Mucosa of descending colon (tissue), 3 donors: ENCODE results near the gene SLMAP. TPM values are rescaled to one million over a fixed set of nuclear protein-coding genes. Genes with fewer than 3 reads are reported as not detected.

Source experiments
- ATAC-seq: fragments of 200-7000 bp; cut with Tn5 transposase; one replicate; pipeline ENCODE4 v1.9.1; 2020; ENCODE audit warnings: mild to moderate bottlenecking, moderate library complexity
- DNase-seq, 3 donors: peaks; one replicate each; pipeline ENCODE4 v3.0.0-alpha.2; 2020
- H3K36me3 ChIP-seq: fragments of 200-600 bp; one replicate; pipeline ENCODE4 v1.8.0; 2021; ENCODE audit warnings: low read depth, mild to moderate bottlenecking
- H3K4me1 ChIP-seq: fragments of 200-600 bp; one replicate; pipeline ENCODE4 v1.8.0; 2021; ENCODE audit warnings: low read depth, mild to moderate bottlenecking
- H3K4me3 ChIP-seq: fragments of 200-600 bp; one replicate; pipeline ENCODE4 v1.8.0; 2021; ENCODE audit warnings: mild to moderate bottlenecking
- H3K9me3 ChIP-seq: fragments of 200-600 bp; one replicate; pipeline ENCODE4 v1.8.0; 2021; ENCODE audit warnings: mild to moderate bottlenecking
- CTCF ChIP-seq: fragments of 200-600 bp; IDR thresholded peaks from one replicate; pipeline ENCODE4 v1.8.0; 2022; ENCODE audit warnings: antibody characterized with exemption, mild to moderate bottlenecking
- intact Hi-C, 2 donors: fragments of 100-400 bp; cut with DNase I in 1 of 2; cut with micrococcal nuclease in 1 of 2; formaldehyde crosslinking; loops; one replicate each; pipeline versions ENCODE4 v1.11.0 to v1.11.1; 2022; cut with DNase I, micrococcal nuclease
- total RNA-seq, 3 donors: library from RNA; stranded (reverse); fragmentation: NEBNext Ultra II Directional in 2 of 3; extraction: Animal tissue kit (Norgen Biotek cat#: 25700) in 2 of 3; gene quantifications; one replicate each; pipeline versions ENCODE4 v1.2.1 to v1.2.4, GENCODE V29; 2021 to 2023
- donor health status: DM: no; HTN: no; CAD: no; lungs with moderate emphysema.
- donor health status: DM: no; HTN: no; CAD: no.
- donor health status: DM: no; HTN: yes; CAD: no.

The SLMAP gene
- total RNA-seq, 3 donors from 2014 or later: 73.8 to 298 (median 83.8) TPM

- DNase-seq (no peak), ATAC-seq (no peak)
- intact Hi-C loops: no loop called here
- no peak for TF ChIP-seq CTCF
- H3K4me1 ChIP-seq: peaks cover 6% of the 10 kb centered on the region
- H3K9me3 ChIP-seq: no peaks in the 10 kb centered on the region
- no peak overlapping the region for H3K4me3 ChIP-seq
- H3K36me3 ChIP-seq: no peaks in the 10 kb centered on the region
These were observed 162.2 kb downstream of the SLMAP start for GRCh38 chr3:57918123-57918837.

GRCh38 chr3:57919987-57920386 lies 163.9 kb downstream of the SLMAP start:
- ATAC-seq: peak; percentile 17
- H3K9me3 ChIP-seq: no peaks in the 10 kb centered on the region
- H3K4me1 ChIP-seq: peaks cover 6% of the 10 kb centered on the region
- no peak for TF ChIP-seq CTCF
- DNase-seq: peak in 1 of 3 donors; percentile 38
- no peak overlapping the region for H3K4me3 ChIP-seq
- no peaks in the 10 kb centered on the region for H3K36me3 ChIP-seq
- intact Hi-C loops: no loop called here

GRCh38 chr3:57923101-57923500 lies 167.0 kb downstream of the SLMAP start:
- intact Hi-C loops: no loop called here
- no peak overlapping the region for H3K4me3 ChIP-seq
- H3K36me3 ChIP-seq: no peaks in the 10 kb centered on the region
- ATAC-seq (no peak), DNase-seq (no peak)
- peaks cover 6% of the 10 kb centered on the region for H3K4me1 ChIP-seq
- no peaks in the 10 kb centered on the region for H3K9me3 ChIP-seq
- TF ChIP-seq CTCF: no peak

GRCh38 chr3:57923752-57924151 lies 167.6 kb downstream of the SLMAP start:
- Histone ChIP-seq H3K9me3 (no peaks in the 10 kb centered on the region), H3K4me3 (no peak overlapping the region), H3K4me1 (peaks cover 6% of the 10 kb centered on the region), H3K36me3 (no peaks in the 10 kb centered on the region)
- DNase-seq: no peak
- intact Hi-C loops: no loop called here
- no peak for ATAC-seq
- TF ChIP-seq CTCF: no peak

- Histone ChIP-seq H3K36me3 (no peaks in the 10 kb centered on the region), H3K9me3 (no peaks in the 10 kb centered on the region), H3K4me1 (no peaks in the 10 kb centered on the region), H3K4me3 (no peak overlapping the region)
- intact Hi-C loops: no loop called here
- ATAC-seq (no peak), DNase-seq (no peak)
- TF ChIP-seq CTCF: no peak
These were observed 171.1 kb downstream of the SLMAP start for GRCh38 chr3:57927166-57927565.
